Measurements from ENCODE around the gene AMPD2. TPM values are rescaled to one million over a fixed set of nuclear protein-coding genes. Genes with fewer than 3 reads are reported as not detected.

Gene AMPD2
- total and polyA plus RNA-seq, 9 of the 15 experiments (the other 6 are each of a cell fraction or from before 2014, with no cell fraction given): 2.0 to 77.7 (median 28.2) TPM

- TF ChIP-seq ZBTB40 (IDR thresholded peaks at IDR 0.05): no peak; the same call in 1 of the 2 replicates
- TF ChIP-seq ZBTB40 (CRISPR knock-in tag; IDR thresholded peaks at IDR 0.05): no peak
- TF ChIP-seq ZNF561 (CRISPR knock-in tag; conservative IDR thresholded peaks at IDR 0.05): no peak
- TF ChIP-seq, protein P1, sequence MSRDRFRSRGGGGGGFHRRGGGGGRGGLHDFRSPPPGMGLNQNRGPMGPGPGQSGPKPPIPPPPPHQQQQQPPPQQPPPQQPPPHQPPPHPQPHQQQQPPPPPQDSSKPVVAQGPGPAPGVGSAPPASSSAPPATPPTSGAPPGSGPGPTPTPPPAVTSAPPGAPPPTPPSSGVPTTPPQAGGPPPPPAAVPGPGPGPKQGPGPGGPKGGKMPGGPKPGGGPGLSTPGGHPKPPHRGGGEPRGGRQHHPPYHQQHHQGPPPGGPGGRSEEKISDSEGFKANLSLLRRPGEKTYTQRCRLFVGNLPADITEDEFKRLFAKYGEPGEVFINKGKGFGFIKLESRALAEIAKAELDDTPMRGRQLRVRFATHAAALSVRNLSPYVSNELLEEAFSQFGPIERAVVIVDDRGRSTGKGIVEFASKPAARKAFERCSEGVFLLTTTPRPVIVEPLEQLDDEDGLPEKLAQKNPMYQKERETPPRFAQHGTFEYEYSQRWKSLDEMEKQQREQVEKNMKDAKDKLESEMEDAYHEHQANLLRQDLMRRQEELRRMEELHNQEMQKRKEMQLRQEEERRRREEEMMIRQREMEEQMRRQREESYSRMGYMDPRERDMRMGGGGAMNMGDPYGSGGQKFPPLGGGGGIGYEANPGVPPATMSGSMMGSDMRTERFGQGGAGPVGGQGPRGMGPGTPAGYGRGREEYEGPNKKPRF (IDR thresholded peaks at IDR 0.05; ENCODE audit: low read depth, low read length): no peak
- TF ChIP-seq MTA3 (IDR thresholded peaks at IDR 0.05; ENCODE audit: borderline replicate concordance): peak; percentile 46; the same call in 1 of the 2 replicates
- TF ChIP-seq NRF1 (conservative IDR thresholded peaks at IDR 0.05 in 1 of 2, IDR thresholded peaks at IDR 0.05 in 1 of 2): peak; percentile 54 to 57; a peak in 3 of 4 replicates
- TF ChIP-seq NR2C1 (IDR thresholded peaks at IDR 0.05): no peak
- peak; percentile 57 for TF ChIP-seq NR2C1 (tag; IDR thresholded peaks at IDR 0.05)
- no peak; the same call in 1 of the 2 replicates for TF ChIP-seq ZC3H11A (IDR thresholded peaks at IDR 0.05; ENCODE audit: low read depth, low read length)
- no peak for TF ChIP-seq HDAC3 (IDR thresholded peaks at IDR 0.05; ENCODE audit: borderline replicate concordance, partially characterized antibody)
- no peak for TF ChIP-seq ZNF124 (CRISPR knock-in tag; IDR thresholded peaks at IDR 0.05)
- peak; percentile 52; the same call in 1 of the 2 replicates for TF ChIP-seq CAMTA2 (CRISPR knock-in tag; conservative IDR thresholded peaks at IDR 0.05)
- TF ChIP-seq RBBP5 (IDR thresholded peaks at IDR 0.05; ENCODE audit: borderline replicate concordance, insufficient read depth, low read length, poor library complexity, severe bottlenecking): no peak
- 0 out of 2 replicates have a peak, but pooled peaks have one; percentile 14 for TF ChIP-seq ZBTB2 (IDR thresholded peaks at IDR 0.05)
Observed at GRCh38 chr1:109619576-109620400, at the start of gene AMPD2, which contains the start of gene GNAT2 (continued).
